ENCODE data around the gene DRC1.

DNA sequence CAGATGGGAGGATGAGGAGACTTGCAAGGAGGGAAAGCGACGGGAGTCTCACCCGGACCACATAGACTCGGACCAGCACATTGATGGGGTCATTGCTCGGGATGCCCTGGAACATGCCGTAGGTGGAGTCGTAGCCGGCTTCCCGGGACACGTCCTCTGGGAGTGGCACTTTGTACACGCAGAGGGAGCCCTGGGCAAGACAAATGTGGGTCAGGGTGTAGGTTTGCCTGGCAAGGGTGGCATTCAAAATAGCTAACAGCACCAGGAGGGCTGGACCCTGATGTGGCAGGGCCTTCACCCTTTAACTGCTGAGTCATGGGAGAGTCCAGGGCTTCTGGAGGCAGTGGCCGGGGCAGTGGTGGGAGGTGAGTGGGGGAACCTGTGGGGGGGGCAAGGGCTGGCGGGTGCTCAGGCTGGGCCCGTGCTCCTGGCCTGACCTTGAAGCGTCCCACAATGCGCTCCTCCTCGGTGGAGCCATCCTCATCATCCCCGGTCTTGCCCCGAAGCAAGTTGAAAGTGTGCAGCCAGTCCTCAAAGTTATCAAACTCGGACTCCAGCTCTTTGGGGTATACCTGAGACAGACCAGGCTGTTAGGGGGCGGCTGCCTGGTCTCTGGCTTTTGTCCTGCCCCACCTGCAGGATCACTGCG lies 65.1 kb downstream of the DRC1 start:
- TF ChIP-seq, protein P1, sequence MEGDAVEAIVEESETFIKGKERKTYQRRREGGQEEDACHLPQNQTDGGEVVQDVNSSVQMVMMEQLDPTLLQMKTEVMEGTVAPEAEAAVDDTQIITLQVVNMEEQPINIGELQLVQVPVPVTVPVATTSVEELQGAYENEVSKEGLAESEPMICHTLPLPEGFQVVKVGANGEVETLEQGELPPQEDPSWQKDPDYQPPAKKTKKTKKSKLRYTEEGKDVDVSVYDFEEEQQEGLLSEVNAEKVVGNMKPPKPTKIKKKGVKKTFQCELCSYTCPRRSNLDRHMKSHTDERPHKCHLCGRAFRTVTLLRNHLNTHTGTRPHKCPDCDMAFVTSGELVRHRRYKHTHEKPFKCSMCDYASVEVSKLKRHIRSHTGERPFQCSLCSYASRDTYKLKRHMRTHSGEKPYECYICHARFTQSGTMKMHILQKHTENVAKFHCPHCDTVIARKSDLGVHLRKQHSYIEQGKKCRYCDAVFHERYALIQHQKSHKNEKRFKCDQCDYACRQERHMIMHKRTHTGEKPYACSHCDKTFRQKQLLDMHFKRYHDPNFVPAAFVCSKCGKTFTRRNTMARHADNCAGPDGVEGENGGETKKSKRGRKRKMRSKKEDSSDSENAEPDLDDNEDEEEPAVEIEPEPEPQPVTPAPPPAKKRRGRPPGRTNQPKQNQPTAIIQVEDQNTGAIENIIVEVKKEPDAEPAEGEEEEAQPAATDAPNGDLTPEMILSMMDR (IDR thresholded peaks at IDR 0.05; ENCODE audit: low read depth, low read length, poor library complexity, severe bottlenecking) = no peak
- no peak for TF ChIP-seq EZH2phosphoT487 (IDR thresholded peaks at IDR 0.05; ENCODE audit: borderline replicate concordance, low read length)

Measured in DOHH2 (cell line).